ENCODE data around the gene MYO3B. TPM values are rescaled to one million over a fixed set of nuclear protein-coding genes. Genes with fewer than 3 reads are reported as not detected.

Gene MYO3B
- total and polyA plus RNA-seq, 2 of the 8 experiments (the other 6 are each of a cell fraction or from before 2014, with no cell fraction given), result 0.17 to 0.19 TPM

- TF ChIP-seq CHD7 (IDR thresholded peaks at IDR 0.05; ENCODE audit: insufficient replicate concordance, low read length) (no peak), NRF1 (IDR thresholded peaks at IDR 0.05; ENCODE audit: low read depth, low read length) (no peak), ATF3 (IDR thresholded peaks at IDR 0.05; ENCODE audit: insufficient read depth, low read depth, low read length) (no peak), ATF2 (IDR thresholded peaks at IDR 0.05; ENCODE audit: low read length) (no peak)
These were observed 353.9 kb downstream of the MYO3B start (continued) for GRCh38 chr2:170531876-170532275.
